Myometrial cell (primary cell): ENCODE measurements around the gene ANKS1B. TPM values are rescaled to one million over a fixed set of nuclear protein-coding genes. Genes with fewer than 3 reads are reported as not detected.

Experiments
- total RNA-seq: library from RNA; depleted of rRNA; stranded (reverse); fragments of >200 nt; gene quantifications from 2 replicates; pipeline ENCODE4 v1.2.3, GENCODE V29; 2015

ANKS1B gene
- not detected in 2 replicates for total RNA-seq

GRCh38 chr12:99984271-99985128 lies at the start of gene ANKS1B:
TSS of gene ANKS1B (minus strand) at chr12:99984936. CDS start at chr12:99984237, 699 bp downstream.

GRCh38 chr12:99647453-99647852 lies 337.3 kb downstream of the ANKS1B start, which contains the start of gene GARIN6:
TSS of gene GARIN6 (plus strand) at chr12:99647753. CDS start at chr12:99648175, 422 bp downstream.

Other genes starting within 250 kb of the ANKS1B start
- 17.0 and 25.9 TPM in 2 replicates for gene BLTP3B, start 157.9 kb upstream of the ANKS1B start, total RNA-seq
- gene ACTR6, start 215.9 kb upstream of the ANKS1B start, total RNA-seq = 15.9 and 22.9 TPM in 2 replicates